NCI-H510A treated with DMSO at 0.1 percent for 48 hours (cell line): Measurements from ENCODE around the gene OR10J4.
"Not testable (repeated sequence)": the region's sequence is repeated elsewhere in the genome, so short reads cannot be mapped to it uniquely, and the experiment has no call there.

ENCODE experiments used
- DNase-seq: peaks from one replicate; lab custom pipeline; 2025; lab: John Stamatoyannopoulos, UW

The OR10J4 gene

GRCh38 chr1:159431904-159432303 lies at the start of gene OR10J4:
OR10J4 (plus strand) TSS chr1:159432204.
- no peak for DNase-seq

- DNase-seq = no peak
Measured at GRCh38 chr1:159406821-159407220, 25.2 kb upstream of the OR10J4 start.

- no peak for DNase-seq
Measured at GRCh38 chr1:159408862-159409400, 23.1 kb upstream of the OR10J4 start.

DNA sequence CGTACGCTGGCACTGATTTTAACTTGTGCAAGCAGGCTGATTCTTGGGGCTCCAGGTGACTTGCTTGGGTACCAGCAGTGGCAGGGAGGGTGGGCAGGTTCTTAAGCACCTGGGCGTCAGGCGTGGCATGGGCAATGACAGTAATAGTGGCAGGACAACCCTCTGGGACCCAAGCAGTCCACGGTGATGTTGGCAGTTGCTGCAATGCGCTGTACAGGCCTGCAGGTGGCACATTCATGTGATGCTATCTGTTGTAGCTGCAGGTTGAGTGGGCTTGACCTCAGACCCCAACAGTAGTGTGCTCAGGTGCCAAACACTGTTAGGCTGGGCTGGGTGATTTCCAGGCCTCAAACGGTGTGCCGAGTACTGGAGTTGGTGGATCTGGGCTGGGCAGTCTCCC lies 10.2 kb upstream of the OR10J4 start:
- DNase-seq = no peak

- no peak for DNase-seq
Measured at GRCh38 chr1:159428536-159428935, 3.5 kb upstream of the OR10J4 start.

DNA sequence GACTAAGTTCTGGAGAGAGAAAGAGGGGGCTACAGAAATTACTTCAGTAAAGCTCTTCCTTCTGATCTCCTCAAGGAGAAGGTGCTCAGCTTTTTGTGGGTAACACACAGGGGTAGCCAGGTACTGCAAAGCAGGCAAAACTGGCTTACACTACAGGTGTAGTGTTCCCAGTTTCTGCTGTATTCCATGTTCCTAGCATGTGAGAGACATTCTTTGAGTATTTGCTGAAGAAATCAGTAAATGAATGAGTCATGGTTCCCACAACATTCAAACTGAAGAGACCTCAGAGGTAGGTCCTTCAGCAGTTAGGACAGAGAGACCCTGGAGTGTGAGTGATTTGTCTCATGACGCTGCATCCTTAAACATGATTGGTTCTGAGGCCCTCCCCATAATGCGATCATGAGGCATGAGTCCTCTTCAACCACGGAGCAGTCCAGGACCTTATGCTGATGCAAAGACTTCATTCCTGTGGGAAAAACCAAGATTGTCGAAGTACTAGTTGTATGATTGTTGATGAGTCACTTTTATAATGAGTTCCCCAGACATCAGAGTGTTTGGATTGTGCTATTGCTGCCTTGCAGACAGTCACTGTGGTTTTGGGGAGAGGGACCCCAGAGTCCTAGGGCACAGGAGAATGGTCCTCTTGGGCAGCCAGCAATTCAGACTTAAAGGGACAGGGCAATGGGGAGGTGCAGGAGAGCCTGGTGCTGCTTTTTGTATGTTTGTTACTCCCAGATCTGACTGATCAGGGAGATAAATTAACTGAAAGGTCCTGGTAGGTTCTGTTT lies 2.7 kb upstream of the OR10J4 start:
- no peak for DNase-seq

DNA sequence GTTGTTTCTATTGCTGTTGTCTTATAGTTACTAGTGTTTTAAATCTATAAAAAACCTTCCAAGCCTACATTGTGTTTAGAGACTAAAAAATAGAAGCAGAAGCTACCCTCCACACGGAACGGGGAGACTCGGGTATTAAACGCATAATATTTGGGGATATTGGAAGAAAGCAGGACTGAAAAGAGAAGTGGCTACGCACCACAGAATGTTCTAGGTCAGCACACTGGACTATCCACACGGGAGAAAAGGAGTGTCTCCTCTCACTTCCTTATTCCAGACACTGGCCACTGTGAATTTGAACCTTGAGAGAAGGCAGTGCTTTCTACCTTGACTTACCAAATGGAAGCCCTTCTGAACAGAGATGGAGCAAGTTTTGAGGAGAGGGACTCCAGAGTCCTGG lies 1.0 kb upstream of the OR10J4 start:
- DNase-seq = no peak

DNA sequence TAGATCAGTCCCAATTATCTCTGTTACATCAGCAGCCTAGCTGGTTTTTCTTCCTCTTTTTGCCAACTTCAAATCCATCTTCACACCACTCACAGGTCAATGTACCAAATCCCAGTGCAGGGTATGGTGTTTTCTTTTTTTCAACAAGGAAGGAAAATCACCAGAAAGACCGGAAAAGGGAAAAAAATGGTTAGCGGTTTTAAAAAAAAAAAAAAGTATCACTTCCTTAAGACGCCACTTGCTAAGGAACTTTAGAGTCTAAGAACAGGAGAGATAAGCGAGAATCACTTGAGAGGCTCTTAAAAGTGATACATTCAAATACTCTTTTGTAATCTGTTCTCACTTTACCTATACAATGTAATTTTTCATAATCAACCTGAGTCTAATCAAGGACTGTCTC lies 4.5 kb downstream of the OR10J4 start:
- no peak for DNase-seq

- DNase-seq = no peak
Measured at GRCh38 chr1:159439422-159439821, 7.4 kb downstream of the OR10J4 start, which contains the start of gene OR10J1. OR10J1 (plus strand) TSS chr1:159439722; CDS start chr1:159439792, 70 bp downstream.

GRCh38 chr1:159441360-159441759 lies 9.4 kb downstream of the OR10J4 start:
- no peak for DNase-seq

DNA sequence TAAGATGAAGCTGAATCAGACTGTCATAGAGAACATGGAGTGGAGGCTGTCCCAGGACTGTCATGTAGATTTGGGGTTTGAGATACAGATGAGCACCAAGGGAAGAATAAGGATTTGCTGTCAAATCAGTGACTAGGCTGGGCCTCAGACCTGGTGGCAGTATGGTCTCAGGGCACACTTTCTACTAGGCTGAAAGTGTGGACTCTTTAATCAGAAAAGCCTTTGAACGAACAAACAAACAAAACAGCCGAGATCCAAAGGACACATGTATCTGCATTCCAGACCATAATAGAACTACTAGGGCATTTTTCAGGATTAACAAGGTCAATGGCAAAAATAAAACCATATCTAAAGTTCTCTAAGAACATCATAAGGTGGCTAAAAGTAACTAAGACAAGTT lies 10.4 kb downstream of the OR10J4 start:
- no peak for DNase-seq

- DNase-seq = no peak
Measured at GRCh38 chr1:159443066-159443750, 11.2 kb downstream of the OR10J4 start.

GRCh38 chr1:159444511-159444910 lies 12.5 kb downstream of the OR10J4 start:
- no peak for DNase-seq

DNA sequence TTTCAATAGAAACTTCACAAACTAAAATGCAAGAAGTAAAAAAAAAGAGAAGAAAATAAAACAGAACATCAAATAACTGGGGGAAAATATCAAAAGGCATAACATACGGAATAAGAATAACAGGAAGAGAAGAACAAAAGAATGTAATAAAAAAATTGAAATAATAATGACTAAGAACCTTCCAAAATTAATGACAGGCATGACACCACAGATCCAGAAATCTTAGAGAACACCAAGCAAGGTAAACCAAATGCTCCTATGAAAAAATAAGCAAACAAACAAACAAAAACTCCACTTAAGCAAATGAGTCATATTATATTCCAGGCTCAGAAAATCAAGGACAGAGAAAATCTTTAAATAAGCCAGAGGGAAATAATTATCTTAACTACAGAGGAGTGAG lies 16.2 kb downstream of the OR10J4 start:
- DNase-seq = no peak

- not testable (repeated sequence) for DNase-seq
Measured at GRCh38 chr1:159449605-159450004, 17.6 kb downstream of the OR10J4 start.

- DNase-seq = no peak
Measured at GRCh38 chr1:159459551-159459950, 27.5 kb downstream of the OR10J4 start.

DNA sequence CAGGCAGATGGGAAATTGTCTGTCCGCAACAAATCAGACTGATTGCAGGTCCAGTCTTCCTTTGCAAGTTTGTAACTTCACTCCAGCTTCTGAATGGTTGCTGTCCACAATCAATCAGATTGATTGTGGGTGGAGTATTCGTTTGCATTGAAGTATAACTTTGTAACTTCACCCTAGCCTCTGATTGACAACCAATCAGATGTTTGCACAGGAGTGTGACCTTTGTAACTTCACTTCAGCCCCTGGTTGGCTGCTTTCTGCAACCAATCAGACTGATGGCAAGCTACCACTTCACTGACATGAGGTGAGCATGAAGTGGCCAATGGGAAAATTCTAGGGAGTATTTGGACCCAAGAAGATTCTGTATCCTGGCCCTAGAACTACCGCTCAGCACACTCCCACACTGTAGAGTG lies 33.2 kb downstream of the OR10J4 start:
- no peak for DNase-seq

- DNase-seq = no peak
Measured at GRCh38 chr1:159468321-159468720, 36.3 kb downstream of the OR10J4 start.

- DNase-seq = no peak
Measured at GRCh38 chr1:159469921-159470533, 38.0 kb downstream of the OR10J4 start.

DNA sequence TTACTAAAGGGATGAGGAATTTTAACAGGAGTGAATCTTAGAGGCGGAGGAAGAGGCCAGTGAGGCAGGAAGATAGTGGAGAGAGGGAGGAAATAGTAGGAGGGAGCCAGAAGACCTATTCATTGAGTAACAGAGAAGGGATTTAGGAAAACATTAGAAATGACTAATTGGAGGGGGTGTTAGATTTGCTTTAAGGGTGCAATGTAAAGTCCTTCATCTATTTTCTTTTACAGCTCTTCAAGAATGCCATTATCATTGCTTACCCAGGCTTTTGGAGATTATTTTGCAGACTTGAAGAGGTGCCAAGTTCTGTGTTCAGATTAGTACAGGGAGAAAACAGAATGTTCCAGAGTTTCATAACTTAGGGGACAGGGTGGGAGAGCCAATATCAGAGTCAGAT lies 41.3 kb downstream of the OR10J4 start:
- no peak for DNase-seq

- no peak for DNase-seq
Measured at GRCh38 chr1:159474926-159475325, 42.9 kb downstream of the OR10J4 start.
